ENCODE results near the gene PLD3.
"Not testable (repeated sequence)": the region's sequence is repeated elsewhere in the genome, so short reads cannot be mapped to it uniquely, and the experiment has no call there.

Gene PLD3

DNA sequence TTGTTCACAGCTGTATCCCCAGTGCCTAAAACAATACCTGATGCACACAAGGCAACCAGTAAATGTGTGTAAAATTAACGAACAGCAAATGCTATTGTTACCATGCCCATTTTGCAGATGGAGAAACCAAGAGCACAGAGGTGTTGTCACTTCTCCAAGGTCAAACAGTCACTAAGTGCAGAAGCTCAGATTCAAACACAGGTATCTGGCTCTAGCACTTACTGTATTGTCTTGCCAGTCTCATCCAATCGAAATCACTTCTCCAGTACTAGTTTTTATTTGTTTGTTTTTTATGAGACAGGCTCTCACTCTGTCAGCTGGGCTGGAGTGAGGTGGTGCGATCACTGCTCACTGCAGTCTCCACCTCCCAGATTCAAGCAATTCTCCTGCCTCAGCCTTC, 13.7 kb downstream of the PLD3 start:
- no peak for DNase-seq (ENCODE audit: low spot score)

DNA sequence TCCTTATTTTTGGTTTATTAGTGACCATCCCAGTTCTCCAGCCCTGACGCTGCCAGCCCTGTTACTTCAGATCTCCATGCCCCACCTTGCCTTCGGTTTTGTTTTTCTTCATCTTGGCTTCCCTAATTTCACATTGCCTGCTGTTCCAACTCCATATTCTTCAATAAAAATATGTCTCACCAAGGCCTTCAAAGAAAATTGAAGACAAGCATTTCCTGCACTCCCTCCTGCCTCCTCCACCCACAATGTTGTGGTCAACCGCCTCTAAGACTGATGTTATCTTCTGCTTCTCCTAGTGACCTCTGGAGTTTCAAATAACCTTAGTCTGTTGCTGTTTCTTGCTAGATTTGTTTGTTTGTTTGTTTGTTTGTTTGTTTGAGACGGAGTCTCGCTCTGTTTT, 14.6 kb downstream of the PLD3 start:
- DNase-seq (ENCODE audit: low spot score): no peak

DNA sequence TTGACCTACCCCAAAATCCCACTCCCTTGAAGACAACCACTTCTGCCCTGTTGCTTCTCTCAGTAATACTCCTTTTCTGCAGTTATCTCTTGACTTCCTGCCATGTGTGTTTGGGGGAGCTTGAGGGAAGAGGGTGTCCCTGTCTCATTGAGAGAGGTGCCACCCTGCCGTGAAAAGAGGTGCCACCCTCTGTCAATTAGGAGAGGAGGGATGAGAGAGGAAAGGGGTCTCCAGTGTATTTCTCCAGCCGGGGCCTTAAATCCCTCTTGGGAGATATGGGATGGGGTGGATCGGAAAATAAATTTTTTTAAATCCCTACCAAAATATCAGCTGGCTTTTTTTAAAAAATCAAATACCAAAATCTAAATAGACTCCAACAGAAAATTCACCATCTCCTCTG, 16.5 kb downstream of the PLD3 start:
- DNase-seq (ENCODE audit: low spot score): no peak

DNA sequence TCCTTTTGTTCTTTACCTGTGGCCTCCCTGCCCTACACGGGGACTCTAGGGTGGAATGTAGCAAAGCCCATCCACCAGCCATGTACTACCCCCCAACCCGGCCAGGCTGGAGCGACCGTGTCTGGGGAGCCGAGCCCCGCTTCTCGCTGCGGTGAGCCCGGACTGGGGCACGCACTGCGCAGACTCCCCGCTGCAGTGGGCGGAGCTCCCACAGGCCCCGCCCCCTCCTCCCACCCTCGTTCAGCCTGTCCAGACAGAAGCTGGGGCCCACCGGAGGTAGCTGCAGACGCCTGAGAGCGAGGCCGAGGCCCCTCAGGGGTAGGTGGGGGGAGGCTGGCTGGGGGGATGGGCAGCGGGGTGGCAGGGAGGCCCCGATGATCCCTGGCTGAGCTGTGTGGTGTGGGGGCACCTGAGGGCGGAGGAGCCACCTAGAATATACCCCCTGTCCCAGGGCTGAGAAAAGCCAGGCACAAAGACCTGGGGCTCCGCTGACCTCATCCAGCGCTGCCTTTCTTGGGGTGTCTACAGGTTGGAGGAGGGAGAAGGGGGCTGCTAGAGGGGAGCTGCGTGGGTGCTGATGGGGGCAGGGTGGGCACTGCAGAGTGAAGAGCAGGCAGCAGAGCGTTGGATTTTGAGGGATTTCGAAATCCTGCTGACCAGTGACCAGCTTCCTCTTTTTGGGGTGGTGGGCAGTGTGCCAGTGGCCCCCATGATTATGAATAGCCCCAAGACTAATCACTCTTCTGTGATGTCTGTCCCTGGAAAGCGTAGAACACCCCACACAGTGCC, 17.3 kb downstream of the PLD3 start:
- DNase-seq (ENCODE audit: low spot score): peak; percentile 83

DNA sequence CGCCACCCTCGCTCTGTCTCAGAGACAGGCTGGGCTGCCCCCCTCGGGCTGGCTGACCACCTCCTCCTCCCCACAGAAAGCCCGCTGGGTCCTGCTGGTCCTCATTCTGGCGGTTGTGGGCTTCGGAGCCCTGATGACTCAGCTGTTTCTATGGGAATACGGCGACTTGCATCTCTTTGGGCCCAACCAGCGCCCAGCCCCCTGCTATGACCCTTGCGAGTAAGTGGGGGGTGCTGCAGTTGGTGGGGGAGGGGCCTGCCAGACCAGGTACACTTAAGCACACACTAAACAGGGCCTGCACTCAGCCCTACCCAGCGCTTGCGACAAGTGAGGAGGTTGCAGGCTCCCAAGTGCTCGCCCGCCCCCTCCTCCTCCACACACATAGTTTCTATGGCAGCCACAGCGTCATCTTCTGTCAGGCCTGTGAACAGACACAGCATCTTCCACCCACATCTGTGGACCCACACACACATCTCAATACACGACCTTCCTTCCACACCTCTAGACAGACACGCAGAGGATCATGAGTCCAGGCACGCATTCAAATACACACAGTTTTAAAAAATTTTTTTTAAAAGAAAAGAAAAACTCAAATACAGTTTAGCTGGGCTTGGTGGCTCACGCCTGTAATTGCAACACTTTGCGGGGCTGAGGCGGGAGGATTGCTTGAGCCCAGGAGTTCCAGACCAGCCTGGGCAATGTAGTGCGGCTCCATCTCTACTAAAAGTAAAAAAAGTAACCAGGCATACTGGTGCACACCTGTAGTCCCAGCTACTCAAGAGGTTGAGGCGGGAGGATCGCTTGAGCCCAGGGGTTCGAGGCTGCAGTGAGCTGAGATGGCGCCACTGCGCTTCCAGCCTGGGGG, 18.4 kb downstream of the PLD3 start:
- DNase-seq (ENCODE audit: low spot score): peak; percentile 85

DNA sequence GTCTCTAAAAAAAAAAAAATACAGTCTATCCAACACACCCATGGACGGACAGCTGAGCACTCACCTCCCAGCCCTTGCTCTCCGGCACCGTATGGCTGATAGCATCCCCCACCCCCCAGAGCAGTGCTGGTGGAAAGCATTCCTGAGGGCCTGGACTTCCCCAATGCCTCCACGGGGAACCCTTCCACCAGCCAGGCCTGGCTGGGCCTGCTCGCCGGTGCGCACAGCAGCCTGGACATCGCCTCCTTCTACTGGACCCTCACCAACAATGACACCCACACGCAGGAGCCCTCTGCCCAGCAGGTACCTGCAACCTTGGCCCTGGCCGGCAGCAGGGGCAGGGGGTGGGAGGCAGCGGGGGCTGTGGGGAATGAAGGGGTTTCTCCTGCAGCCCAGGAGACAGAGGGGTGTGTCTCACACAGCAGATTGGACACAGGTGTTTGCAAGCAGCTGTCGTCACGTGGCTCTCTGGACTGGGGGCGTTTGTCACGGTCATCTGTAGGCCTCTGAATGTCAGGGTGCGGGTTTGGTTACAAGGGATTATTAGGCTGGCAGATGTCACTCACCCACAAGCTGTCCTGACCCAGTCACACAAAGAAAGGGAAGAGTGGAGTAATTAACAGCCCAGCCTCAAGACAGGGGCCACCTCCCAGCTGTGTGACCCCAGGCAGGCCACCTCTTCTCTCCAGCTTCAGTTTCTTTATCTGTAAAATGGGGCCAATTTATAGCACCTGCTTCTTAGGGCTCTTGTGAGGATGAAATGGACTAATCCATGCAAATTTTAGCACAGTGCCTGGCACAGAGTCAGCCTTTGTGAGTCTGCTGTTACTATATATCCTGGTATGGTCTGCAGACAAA, 19.3 kb downstream of the PLD3 start:
- DNase-seq (ENCODE audit: low spot score): no peak

DNA sequence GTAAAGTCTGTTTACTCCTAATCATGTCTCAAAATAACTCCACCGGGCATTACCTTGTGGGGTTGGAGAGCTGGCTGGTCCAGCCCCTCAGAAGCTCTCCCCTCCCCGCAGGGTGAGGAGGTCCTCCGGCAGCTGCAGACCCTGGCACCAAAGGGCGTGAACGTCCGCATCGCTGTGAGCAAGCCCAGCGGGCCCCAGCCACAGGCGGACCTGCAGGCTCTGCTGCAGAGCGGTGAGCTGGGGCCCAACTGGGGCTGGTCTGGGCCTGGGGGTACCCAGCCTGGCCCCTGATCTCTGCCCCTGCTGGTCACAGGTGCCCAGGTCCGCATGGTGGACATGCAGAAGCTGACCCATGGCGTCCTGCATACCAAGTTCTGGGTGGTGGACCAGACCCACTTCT, 21.3 kb downstream of the PLD3 start:
- no peak for DNase-seq (ENCODE audit: low spot score)

DNA sequence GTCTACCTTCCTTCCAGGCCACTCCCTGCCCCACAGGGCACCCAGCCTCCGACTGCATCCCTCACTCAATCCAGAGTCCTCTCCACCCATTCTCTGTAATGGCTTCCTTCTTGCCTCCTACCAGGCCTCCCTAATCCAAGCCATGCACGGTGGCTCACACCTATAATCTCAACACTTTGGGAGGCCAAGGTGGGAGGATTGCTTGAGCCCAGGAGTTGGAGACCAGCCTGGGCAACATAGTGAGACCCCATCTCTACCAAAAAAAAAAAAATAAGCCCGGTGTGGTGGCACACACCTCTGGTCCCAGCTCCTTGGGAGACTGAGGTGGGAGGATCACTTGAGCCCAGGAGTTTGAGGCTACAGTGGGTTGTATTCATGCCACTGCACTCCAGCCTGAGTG, 21.8 kb downstream of the PLD3 start:
- not testable (repeated sequence) for DNase-seq (ENCODE audit: low spot score)

DNA sequence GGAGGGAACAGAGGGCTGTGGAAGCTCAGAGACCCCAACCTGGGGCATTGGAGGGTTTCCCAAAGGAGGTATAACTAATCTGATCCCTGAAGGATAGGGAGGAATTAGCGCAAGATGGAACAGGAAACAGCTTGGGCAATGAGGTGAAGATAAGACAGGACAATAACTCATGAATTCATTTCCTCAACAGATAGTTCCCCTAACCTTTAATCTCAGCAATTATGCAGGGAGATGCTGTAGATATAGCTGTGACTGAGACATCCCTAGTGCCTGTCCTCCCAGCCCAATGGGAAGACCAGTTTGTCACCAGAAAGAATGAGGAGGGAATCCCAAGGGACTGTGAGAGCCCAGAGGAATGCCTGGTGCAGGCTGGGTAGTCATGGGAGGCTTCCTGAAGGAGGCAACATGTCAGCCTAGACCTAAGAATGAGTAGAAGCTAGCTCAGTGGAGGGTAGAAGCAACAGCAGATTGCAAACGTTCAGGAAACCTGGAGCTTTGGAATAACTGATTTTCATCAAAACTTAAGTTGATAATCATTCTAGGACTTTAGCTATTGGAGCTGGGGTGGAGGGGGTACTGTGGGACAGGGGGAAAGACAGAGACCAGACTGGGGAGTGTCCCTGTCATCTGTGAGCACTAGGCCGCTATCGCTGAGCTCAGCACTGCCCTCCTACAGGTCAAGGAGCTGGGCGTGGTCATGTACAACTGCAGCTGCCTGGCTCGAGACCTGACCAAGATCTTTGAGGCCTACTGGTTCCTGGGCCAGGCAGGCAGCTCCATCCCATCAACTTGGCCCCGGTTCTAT, 22.7 kb downstream of the PLD3 start:
- DNase-seq (ENCODE audit: low spot score): no peak

DNA sequence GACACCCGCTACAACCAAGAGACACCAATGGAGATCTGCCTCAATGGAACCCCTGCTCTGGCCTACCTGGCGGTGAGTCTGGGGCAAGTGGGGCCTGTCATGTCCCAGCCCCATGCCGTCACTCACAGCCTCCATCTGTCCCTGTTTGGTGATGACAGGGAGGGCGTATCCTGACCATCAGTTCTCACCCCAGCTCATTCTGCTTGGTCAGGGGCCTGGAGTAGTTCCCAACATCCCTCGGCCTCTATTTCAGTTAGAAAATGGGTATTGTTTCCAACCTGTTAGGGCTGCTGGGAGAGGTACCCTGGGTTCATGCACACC, 23.3 kb downstream of the PLD3 start:
- DNase-seq (ENCODE audit: low spot score): no peak

DNA sequence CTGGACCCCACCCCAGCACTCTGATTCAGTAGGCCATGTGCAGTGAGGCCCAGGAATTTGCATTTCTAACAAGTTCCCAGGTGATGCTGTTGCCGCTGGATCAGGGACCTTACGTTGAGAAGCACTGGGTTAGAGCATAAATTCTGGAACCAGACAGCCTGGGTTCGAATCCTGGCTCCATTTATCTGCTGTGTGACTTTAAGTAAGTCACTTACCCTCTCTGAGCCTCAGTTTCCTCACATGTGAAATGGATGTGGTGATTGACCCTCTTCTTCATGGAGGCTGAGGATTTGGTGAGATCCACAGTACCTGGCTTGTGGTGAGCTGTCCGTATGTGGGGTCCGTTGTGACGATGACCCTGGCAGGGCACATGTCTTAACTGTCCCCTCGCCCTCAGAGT, 25.6 kb downstream of the PLD3 start:
- DNase-seq (ENCODE audit: low spot score): no peak

DNA sequence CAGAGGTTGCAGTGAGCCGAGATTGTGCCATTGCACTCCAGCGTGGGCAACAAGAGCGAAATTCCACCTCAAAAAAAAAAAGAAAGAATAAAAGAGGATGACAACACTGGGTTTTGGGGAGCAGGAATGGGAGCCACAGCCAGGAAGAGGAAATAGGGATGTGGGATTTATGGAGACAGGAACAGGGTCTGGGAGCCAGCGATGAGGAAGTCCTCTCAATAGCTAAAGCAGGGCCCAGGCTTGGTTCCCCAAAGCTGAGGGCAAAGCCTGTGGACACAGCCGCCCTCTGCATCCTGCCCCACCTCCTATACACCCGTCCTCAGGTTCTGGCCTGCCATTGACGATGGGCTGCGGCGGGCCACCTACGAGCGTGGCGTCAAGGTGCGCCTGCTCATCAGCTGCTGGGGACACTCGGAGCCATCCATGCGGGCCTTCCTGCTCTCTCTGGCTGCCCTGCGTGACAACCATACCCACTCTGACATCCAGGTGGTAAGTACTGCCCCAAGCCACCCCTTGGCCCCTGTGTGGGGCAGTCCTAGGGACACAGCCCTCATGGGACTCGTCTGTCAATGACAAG, 27.9 kb downstream of the PLD3 start:
- DNase-seq (ENCODE audit: low spot score): no peak

DNA sequence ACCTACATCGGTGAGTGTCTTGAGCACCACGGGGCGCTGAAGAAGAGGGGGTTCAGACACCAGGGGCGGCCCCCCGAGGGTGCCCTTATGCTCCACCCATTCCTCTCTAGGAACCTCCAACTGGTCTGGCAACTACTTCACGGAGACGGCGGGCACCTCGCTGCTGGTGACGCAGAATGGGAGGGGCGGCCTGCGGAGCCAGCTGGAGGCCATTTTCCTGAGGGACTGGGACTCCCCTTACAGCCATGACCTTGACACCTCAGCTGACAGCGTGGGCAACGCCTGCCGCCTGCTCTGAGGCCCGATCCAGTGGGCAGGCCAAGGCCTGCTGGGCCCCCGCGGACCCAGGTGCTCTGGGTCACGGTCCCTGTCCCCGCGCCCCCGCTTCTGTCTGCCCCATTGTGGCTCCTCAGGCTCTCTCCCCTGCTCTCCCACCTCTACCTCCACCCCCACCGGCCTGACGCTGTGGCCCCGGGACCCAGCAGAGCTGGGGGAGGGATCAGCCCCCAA, 29.4 kb downstream of the PLD3 start:
- DNase-seq (ENCODE audit: low spot score): no peak

DNA sequence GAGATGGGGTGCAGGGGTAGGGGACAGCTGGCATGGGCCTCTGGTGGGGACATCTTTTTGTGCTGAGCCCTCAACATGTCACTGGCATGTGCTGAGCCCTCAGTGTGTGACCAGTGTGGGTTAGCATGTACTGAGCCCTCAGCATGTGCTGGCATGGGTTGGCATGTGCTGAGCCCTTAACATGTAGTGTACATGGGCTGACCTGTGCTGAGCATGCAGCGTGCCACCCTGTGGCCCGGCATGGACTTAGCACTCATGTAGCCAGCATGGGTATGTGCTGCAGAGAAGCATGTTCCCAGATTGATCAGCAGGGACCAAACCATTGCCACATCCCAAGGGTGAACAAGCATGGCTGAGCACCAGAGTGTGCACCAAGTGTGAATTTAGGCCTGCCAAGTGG, 30.0 kb downstream of the PLD3 start:
- no peak for DNase-seq (ENCODE audit: low spot score)

DNA sequence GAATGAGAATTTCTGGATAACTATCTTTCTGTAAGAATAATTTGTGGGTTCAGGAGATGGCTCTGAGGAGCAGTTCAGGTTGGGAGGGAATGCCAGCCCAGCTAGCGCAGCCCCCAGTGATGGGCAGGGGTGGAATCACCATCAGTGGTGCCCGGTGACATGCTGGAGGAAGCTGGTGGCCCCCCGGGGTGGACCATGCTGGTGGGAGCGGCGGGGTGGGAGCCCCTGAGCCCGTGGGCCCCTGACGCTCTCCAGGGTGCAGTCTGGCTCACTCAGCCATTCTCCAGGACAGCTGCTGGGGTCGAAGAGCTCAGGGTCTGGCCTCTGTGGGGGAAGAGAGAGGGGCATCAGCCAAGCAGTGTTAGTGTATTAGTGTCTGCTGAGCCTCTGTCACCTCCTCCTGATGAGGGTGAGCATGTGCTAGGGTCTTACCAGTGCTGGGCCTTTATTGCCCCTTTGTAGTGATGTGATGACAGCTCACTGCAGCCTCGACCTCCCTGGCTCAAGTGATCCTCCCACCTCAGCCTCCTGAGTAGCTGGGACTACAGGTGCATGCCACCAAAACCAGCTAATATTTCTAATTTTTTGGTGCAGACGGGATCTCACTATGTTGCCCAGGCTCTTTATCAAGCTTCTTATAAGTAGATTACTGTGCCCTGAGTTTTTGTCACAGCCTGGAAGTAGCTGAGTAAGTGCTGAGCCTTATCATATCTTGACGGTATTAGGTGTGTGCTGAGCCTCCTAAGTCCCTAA, 31.1 kb downstream of the PLD3 start:
- no peak for DNase-seq (ENCODE audit: low spot score)

DNA sequence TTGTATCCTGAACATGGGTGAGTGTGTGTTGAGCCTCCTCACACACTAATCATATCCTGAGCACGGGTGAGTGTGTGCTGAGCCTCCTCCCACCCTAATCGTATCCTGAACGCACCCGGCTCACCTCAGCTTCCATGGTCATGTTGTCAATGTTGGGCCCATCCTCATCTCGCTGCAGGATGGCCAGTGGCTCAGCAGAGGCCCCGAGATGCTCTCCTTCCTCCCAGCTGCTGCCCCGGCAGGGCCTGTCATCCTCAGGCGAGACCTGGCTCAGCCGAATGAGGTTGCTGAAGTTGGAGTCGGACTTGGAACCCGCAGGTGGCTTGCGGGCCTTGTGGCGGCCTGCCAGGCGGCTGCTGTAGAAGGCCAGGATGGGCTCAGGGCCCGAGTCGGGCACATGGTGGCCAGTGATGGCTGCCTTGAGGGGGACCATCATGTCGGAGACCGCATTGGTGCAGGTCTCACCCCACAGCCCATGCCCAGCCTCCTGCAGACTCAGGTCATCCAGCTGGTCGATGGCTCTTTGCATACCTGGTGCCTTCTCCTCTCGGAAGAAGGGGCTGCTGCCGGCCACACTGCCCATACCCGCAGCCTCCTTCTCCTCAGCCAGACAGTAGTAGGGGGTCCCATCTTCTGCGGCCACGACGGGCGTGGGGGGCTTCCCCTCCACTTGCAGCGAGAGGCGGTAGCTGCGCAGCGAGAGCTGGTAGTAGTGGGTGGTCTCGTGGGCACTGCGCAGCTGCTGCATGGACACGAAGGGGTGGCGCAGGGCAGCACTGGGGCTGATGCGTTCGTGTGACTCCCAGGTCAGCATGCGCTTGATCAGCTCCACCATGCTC, 31.9 kb downstream of the PLD3 start:
- no peak for DNase-seq (ENCODE audit: low spot score)

DNA sequence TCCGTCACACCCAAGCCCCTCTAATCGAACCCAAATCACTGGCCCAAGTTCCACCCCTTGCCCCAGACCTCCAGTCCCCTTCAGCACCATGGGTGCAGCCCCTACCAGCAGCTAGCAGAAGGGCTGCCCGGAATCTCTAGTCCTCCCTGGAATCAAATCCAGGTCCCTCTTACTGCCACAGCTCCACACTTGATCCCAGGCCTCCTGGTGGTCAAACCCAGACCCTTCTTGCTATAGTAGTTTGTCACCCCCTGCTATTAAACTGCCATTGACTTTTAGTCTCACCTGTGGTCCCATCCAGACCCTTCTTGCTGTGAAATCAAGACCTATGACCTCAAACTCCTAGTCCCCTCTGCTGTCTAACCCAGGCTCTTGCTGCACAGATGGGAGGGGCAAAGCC, 32.8 kb downstream of the PLD3 start:
- DNase-seq (ENCODE audit: low spot score): no peak

DNA sequence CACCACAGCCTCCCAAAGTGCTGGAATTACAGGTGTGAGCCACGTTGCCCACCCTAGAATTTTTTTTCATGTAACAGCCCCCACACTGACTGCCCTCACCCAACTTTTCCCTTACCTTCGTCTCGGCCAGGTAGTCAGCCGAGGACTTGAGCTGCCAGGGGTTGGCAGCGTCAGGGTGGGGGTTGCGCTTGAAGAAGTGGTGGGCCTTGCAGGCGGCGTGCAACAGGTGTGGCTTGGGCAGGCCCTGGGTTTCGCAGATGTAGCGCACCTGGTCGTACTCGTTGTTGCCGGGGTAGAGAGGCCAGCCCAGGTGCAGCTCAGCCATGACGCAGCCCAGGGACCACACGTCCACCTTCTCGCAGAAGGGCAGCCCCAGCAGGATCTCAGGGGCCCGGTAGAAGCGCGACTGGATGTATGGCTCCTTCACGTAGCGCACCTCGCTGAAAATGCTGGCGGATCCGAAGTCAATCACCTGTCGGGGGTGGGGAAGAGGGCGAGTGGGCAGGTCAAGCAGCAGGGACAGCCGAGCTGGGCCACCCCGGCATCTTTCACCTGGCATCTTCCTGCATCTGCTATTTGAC, 35.3 kb downstream of the PLD3 start:
- DNase-seq (ENCODE audit: low spot score): no peak

DNA sequence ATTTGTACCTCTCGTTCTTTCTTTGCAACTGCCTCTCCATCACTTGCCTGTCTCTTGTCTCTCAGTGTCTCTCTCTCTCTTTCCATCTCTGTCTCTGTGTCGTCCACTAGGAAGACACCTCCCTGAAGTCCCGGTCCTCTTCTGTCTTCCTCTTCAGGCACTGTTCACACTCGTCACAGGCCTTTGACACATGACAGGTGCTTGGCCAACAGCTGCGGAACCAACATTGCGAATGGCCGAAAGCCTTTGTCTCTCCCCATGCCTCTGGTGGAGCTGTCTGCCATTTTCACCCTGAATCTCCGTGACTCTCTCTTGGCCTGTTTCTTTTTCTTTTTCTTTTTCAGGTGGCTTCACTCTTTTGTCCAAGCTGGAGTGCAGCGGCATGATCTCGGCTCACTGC, 38.7 kb downstream of the PLD3 start:
- no peak for DNase-seq (ENCODE audit: low spot score)
